NCI-H187 (cell line): Measurements from ENCODE around the gene MCM8.
"Not testable (repeated sequence)": the region's sequence is repeated elsewhere in the genome, so short reads cannot be mapped to it uniquely, and the experiment has no call there.

Source experiments
- DNase-seq, 2 experiments: peaks; one replicate each; lab custom pipeline; 2025; lab: John Stamatoyannopoulos, UW

The MCM8 gene

DNA sequence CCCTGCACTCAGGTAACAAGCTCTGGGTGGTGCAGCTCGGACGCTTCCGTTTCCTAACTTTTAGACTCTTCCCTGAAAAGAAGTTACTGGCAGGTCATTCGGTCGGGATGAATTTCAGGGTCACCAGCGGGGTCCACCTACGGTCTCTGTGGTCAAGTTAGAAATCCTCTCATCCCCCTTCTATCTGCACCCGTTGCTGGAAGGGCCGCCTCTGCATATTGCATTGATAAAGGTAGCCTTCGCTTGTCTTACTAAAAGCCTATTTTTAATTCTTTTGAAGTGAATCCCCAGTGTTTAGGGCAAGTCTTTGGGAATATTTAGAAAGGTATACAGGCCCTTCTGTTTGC, 56.1 kb downstream of the MCM8 start:
- DNase-seq: no peak

DNA sequence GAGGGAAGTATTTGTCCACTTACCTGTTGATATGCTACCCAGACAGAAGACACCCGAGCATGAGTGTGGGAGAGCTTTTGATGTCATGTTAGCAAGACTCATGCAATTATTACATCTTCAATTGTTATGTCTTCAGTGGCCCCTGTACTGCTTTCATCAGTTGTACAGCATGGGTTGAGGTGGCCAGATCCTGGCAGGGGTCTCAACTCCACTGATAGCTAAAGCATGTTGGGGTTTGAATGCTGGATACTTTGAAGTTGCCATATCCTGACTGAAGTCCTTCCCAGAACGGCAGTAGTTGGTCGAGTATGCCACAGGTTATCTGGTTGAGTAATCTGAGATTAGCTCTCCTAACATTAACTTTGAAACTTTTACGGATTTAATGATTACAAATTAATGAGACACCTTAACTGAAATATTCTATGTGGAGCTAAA, 56.7 kb downstream of the MCM8 start:
- DNase-seq: no peak

DNA sequence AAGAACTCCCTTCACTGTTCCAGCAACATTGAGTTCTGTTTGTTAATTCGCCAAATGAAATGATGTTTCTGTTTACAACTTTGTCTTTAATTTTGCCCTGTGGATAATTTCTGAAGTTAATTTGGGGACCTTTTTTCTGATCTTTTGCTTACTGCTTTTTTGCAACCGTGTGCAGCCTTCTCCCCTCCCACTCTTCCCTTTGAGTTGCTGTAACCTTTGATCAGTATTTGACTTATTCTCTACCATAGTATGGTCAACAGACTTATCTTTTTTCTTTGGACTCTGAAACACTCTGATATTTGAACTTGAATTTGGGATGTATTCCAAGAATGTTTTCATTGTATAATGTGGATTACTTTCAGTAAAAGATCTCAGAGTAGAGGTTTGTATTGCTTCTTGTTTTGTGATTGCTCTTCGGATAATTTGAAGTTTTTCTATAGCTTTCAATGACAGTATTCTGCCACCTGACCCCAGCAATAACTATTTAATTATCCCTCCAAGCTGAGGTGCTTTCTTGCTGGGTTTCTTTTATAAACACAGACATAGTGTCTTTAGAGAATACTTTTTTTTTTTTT, 57.2 kb downstream of the MCM8 start:
- no peak for DNase-seq

DNA sequence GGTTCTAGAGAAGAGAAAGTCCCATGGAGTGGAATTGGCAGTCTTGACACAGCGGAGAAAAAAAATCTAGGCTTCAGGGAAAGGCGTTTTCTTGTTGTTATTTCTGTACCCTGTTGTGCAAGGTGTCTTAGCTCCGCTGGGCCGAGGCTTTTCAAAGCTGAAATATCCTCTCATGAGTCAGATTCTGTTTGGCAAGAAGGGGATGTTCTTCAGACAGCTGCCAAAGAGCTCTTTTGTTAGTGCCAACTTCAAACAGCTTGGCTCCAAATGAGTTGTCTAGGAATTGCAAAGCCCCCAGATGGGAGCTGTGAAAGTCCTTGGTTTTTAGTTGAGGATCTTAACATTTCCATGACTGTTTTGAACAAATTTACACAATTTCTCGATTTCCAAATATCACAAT, 57.8 kb downstream of the MCM8 start:
- DNase-seq: no peak

DNA sequence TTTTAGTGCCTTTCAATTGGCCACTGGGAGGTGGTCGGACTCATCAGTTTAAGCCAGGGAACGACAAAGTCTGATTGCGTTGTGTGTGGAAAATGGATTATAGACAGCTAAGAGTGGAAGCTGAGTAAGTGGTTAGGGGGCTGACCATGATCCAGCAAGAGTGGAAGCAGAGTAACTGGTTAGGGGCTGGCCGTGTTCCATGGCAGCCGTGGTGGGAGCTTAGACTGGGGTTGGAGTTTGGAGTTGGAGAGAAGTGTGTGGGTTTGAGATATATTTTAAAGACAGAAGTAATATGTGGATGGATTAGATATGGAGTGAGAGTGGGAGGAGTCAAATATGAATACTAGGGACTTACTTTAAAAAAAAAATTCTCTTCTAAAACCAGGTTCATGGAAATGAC, 61.7 kb downstream of the MCM8 start:
- DNase-seq: no peak

DNA sequence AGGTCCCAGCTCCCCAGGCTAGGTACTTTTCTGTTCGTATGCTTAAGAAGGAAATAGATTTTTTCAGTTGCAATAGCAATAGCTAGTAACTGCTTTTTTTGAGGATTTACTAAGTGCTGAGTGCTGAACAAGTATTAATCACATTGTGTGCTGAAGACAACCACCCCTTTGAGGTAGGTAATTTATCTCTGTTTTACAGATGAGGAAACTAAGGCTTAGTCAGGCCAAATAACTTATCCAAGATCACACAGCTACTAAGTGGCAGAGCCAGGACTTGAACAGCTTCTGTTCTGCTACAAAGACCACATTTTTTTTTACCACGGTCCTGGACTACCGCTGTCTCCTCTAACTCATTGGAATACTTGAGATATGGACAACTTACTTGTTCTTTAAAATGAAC, 63.6 kb downstream of the MCM8 start:
- DNase-seq: no peak

DNA sequence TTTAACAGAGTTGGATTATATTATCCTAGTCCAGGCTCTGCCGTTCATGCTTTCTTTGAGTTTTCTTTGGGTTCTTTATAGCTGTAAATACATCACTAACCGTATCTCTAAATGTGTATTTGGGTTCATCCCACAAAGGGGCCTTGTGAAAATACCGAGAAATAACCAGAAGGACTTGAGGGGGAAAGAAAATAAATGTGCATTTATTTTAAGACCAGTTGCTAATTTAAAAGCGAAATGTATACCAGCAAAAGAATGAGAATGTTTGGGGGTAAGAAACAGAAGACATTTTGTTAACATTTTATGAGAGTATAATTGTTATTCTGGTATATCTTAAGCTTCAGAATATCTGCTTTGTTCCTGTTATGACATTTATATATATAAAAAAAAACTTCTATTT, 64.5 kb downstream of the MCM8 start:
- no peak for DNase-seq

DNA sequence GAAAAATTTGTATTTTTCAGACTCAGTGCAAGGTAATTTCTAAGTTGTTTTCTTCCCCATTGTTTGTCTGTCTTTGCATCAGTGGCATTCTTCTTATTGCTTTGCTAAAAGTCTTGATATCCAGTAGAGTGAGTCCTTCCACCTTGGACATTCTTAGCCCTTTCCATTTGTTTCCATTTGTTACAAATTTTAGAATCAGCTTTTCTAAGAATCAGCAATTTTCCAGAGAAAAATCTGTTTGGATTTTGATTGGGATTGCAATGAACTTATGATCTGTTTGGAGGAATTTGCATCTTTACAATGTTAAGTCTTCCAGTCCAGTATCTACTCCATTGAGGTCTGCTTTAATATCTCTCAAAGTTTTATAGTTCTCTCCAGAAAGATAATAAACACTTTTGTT, 67.0 kb downstream of the MCM8 start:
- DNase-seq: no peak

DNA sequence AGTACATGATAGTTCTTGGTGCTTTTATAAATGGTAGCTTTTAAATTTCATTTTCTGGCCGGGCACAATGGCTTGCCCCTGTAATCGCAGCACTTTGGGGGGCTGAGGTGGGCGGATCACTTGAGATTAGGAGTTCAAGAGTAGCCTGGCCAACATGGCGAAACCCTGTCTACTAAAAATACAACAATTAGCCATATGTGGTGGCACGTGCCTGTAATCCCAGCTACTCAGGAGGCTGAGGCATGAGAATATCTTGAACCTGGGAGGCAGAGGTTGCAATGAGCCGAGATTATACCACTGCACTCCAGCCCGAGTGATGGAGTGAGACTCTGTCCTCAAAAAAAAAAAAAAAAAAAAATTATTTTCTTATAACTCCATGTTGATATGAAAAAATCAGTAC, 67.4 kb downstream of the MCM8 start:
- DNase-seq: no peak

DNA sequence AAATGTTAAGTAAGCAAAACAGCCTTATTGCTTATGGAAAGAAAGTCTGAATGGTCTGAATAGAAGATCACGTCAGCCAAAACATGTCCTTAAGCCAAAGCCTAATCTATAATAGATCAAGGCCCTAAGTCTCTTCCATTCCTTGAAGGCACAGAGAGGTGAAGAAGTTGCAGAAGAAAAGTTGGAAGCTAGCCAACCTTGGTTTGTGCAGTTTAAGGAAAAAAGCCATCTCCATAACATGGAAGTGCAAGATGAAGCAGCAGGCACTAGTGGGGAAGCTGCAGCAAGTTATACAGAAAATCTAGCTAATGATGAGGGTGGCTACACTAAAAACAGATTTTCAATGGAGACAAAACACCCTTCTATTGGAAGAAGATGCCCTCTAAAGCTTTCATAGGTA, 74.3 kb downstream of the MCM8 start:
- no peak for DNase-seq

DNA sequence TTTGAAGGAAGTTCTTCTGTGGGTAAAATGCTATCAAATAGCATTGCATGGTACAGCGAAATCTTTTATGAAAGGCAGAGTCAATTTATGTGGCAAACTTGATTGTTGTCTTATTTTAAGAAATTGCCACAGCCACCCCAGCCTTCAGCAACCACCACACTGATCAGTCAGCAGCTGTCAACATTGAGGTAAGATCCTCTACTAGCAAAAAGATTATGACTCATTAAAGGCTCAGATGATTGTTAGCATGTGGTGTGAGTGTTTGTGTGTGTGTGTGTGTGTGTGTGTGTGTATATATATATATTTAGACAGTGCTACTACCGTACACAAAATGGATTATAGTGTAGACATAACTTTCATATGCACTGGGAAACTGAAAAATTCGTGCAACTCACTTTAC, 75.6 kb downstream of the MCM8 start:
- DNase-seq: no peak

DNA sequence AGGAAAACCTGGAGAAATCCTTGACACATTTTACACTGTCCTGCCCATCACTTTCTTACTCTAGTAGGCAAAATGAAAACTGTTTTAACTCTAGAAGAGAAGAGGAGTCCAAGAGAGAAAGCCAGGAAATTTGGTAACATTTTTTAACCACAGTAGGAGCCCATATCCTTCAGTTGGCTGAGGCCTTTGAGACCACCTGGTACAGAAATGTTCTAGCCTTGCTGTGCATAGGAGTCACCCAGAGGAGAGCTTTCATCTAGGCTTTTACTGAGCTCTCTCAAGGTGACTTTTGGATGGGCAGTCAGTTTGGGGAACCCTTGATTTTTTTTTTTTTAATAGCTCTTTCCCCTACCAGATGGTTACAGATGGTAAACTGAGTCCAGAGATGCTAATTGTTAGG, 78.4 kb downstream of the MCM8 start:
- no peak for DNase-seq

DNA sequence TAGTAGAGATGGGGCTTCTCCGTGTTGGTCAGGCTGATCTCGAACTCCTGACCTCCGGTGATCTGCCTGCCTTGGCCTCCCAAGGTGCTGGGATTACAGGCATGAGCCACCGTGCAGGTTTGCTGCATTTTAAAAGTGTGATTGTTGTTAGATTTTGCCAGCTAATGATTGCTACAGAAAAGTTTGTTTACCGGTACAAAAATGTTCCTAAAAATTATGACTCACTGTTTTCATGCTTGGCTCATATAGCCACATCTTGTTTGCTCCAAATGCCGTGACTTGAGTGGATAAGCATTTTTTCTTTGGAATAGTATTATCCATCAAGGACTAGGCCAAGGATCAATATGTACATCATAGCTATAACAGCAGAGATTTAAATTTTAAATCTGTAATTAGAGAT, 79.1 kb downstream of the MCM8 start:
- DNase-seq: no peak

DNA sequence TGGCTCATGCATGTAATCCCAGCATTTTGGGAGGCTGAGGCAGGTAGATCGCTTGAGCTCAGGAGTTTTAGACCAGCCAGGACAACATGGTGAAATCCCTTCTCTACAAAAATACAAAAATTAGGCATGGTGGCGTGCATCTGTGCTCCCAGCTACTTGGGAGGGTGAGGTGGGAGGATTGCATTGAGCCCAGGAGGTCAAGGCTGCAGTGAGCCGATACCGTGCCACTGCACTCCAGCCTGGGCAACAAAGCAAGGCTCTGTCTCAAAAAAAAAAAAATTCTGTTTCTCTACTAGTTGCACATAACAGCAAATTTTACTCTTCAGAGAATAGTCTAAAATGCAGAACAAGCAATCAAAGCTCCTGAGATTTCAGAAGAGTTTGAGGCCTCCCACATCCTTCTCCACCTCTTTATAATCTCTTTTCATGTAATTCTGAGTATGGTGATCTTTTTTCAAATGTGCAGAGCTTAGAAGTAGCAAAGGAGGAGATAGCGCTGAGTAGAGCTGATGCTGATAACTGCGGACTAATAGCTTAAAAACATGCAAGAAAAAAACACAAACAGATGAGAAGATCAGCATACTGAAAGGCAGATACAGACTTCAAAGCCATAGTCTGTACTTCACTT, 80.1 kb downstream of the MCM8 start:
- DNase-seq: no peak

DNA sequence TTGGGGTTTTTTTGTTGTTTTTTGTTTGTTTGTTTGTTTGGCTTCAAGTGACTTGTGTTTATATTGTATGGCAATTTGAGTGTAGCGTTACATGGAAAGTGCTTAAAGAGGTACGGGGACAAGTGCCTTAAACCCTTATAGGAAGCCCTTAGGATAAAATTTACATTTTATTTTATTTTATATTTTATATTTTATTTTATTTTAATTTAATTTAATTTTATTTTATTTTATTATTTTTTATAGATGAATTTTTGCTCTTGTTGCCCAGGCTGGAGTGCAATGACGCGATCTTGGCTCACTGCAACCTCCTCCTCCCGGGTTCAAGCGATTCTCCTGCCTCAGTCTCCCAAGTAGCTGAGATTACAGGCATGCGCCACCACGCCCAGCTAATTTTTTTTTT, 82.5 kb downstream of the MCM8 start:
- DNase-seq: not testable (repeated sequence)

DNA sequence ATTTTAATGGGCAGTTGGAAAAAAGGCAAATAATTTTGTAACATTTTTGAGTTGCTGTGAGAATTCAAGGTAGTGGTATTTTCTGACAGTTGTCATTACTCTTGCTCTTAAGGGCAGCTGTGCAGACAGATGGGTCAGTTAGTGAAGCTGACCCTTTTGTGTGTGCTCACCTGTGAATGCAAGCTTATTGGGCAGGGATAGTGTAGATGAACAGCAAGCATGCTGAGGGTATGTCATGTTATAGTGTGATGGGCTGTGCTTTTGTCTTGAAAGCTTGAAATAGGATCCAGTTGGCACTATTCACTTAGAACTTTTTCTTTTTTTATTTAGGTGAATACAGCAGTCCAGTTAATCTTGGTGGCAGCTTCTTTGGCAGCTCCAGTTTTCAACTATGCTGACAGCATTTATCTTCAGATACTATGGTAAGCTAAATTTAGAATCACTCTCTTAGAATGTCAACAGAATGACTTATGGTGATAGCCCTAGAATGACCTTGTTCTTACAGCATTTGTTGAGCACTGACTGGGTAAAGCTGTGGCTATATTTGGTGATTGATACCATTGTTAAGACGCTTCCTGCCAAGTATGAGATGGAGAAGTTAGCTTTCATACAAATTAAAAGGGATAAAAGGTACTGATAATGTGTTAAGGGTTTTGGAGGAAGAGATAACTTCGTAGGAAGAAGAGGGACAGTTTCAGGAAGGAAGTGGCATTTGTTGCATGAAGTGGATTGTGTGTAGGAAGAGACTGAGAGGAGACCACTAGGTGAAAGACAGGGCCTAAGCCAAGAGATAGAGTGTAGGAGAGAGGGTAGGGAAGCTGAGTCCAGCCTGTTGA, 83.9 kb downstream of the MCM8 start:
- DNase-seq: no peak

DNA sequence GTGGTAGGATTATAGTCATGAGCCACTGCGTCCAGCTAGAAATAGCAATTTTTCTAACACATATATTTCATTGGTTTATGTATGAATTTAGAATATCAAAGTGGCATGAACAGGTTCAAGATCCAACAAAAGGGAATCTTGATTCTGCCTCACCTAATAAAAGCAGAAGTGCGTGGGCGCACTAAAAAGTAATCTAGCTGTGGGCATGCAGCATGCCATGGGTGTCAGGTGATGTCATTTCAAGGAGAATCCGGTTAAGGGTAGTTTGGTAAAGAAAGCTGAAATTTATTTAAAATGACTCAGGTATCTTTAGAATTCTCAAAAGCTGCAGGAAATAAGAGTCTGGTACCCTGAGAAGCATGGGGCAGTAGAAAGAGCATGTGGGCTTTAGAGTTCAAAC, 85.8 kb downstream of the MCM8 start:
- DNase-seq: no peak

DNA sequence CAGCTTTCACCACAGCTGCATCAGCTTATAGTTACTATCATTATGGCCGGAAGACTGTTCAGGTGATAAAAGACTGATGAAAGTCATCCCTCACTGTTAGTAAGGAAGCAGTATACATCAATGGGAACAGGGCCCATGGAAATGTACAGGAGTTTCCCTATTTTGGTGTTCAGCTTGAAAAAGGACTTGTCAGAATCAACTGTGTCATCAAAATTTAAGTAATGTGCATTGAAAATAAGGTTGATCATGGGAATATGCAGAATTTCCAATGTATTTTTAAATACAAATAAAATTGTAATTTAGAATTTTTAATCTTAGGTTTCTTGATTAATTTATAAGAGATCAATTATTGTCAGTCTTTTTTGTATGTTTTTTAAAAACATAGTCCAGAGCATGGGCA, 86.6 kb downstream of the MCM8 start:
- DNase-seq: no peak

DNA sequence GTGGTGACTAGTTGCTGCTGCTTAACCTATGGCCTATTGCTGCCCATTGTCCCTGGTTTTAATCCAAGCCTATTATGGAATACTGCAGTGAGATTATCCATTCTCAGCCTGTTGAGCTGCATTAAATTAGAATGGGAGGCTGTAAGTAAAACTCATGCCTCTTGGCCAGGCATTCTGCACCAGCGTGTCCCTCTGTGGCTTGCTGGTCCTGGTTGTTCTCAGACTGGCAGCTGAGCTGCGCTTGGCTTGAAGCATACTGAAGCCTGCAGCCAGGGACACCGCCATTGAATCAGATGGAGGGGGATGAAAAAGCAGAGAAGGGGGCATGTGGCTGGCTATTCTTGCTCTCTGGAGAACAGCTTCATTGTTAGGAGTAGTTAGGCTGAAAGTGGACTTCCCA, 87.8 kb downstream of the MCM8 start:
- DNase-seq: no peak

DNA sequence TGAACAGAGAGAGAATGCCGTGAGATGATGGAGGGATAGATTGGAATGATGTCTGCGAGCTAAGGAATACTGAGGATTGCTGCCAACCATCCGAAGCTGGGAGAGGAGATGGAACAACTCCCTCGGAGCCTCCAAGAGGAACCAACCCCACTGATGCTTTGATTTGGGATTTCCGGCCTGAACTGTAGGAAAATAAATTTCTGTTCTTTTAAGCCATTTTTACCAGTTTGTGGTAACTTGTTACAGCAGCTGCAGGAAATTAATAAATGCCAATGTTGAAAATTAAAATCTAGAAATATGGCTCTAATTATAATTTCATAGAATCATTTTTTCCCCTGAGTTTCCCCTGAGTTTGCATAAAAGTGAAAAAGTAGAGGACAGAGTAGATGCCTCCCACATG, 89.3 kb downstream of the MCM8 start:
- no peak for DNase-seq

DNA sequence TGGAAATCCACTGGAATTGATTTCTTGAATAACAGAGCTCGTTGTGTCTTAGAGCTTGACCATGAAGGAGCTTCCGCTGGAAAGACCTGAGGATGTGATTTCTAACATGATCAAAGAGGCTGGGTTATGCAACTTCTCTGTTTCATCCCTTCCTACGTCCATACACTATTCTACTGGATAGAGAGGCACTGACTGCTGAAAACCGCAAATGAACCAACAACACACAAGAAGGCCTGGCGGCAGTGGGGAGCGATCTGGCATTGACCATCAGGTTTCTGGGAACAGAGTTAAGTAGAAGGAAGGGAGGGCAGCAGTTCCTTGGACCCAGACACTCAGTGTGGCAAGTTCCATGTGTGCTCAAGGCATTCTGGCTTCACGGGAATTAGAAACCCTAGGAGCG, 90.1 kb downstream of the MCM8 start:
- no peak for DNase-seq

DNA sequence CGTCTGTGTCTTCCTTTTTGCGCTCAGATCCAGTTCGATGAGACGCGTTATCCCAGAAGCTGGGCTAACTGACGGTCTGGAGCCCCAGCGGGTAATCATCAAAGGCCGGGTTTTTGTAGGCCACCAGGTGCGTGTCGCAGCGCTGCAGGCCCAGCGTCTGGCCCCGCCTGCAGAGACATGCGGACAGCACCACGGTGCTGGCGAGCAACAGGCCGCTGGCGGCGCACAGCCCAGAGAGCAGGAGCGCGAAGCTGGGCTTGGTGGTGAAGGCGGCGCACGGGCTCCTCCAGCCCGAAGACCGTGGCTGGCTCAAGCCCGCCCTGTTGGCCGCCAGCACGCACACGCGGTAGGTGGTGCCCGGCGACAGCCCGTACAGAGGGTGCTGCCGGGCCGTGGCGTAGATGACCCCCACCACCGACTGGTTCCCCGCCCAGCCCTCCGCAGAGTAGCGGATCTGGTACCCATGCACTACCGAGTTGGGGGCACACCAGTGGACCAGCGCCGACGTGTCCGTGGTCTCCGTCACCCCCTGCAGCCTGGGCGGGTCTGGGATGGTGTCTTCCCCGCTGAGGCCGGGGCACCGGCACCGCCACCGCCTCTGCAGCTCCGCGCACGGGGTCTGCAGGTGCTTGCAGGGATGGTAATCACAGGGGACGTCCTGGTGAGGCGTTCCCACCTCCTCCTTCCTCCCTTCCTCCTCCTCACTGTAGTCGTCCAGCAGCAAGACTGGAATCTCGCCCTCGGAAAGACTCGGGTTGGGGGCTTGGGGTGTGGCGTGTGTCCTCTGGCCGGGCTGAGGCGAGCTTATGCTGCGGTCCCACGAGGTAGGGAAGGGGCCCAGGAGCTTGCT, 90.7 kb downstream of the MCM8 start:
- DNase-seq: no peak

DNA sequence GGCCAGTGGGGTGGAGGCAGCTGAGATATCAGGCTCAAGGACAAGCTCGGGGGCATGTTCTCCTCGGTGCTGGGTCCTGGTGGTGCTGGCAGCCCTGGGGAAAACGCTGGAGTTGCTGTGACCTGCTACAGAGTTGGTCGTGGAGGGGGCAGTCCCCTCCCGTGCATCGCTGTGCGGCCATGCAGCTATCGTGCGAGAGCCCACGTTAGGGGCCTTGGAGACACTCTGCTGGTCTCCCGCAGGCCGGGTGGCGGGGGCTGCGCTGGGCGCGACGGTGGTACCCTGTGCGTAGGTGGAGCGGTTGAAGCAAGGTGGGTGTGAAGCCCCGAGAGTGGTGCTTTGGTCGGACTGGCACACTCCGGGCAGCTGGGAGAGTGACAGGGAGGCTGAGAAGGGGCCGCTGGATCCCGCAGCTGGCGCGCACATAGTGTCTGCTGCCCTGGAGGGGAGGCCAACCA, 91.4 kb downstream of the MCM8 start:
- no peak for DNase-seq
